SIG-M5 treated with dmso at 0.1 percent for 504 hours (cell line): ENCODE data around the gene LYSMD4.
A peak's percentile ranks its signal among the peaks of the same experiment; 100 is the strongest.
"Not testable (repeated sequence)": the region's sequence is repeated elsewhere in the genome, so short reads cannot be mapped to it uniquely, and the experiment has no call there.

Experiments
- DNase-seq: peaks from one replicate; lab custom pipeline; 2025; ENCODE audit not compliant: unreplicated experiment; lab: John Stamatoyannopoulos, UW

Gene LYSMD4

DNA sequence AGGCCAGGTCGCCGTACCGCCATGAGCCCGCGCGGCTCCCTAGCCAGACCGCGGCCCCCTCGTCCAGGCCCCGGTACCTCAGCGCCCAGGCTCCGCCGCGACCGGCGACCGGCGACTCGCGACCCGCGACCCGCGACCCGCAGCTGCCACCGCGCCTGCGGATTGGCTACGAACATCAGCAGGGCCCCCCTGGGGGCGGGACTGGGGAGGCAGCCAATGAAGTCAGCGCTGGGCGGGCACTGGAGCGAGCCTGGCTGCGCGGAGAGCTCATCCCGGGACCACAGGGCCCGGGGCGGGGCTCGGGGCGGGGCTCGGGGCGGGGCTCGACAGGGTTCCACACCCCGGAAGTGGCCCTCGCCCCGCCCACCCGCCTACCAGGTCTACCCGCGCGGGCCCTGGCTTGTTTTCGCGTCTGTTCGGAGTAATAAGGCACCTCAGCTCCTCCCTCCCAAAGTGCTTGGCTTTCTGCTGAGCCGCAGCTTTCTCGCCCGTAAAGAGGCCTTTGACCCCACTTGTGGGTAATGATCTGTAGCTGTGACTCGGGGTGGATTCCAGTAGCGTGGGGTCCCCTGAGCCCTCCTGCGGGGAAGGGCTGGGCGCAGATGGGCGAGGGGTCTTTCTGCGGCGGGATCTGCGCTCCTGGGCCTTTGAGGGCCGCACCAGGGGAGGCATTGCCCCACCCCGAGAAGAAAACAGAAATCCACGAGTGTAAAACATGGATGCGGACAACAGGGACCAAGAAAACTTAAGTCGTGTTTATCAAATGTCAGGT lies at the start of gene LYSMD4:
LYSMD4 (minus strand) TSS at position 170 of the 772 bp plus-strand sequence. CDS start 1,438 bp downstream, outside the sequence.
- peak; percentile 92 for DNase-seq

DNA sequence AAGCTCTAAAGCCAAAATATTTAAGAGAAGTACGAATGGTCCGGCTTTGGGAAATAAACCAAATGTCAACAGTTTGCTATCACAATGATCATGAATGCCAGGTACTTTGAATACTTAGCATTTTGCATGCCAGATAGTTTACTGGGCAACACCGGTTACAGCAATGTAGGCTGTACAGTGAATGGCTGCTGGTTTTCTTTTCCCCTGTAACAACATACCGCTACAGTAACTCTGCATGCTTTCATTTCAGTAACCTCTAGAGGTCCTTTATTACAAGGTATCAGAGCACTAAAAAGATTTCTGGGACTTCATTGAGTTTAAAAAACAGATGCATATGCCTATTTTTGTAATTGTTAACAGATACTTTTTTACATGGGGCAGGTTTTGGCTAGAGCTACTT lies 48.8 kb upstream of the LYSMD4 start:
- DNase-seq = not testable (repeated sequence)

GRCh38 chr15:99777144-99777543 lies 43.9 kb upstream of the LYSMD4 start:
- DNase-seq = no peak

GRCh38 chr15:99764522-99764921 lies 31.3 kb upstream of the LYSMD4 start:
- DNase-seq = no peak

DNA sequence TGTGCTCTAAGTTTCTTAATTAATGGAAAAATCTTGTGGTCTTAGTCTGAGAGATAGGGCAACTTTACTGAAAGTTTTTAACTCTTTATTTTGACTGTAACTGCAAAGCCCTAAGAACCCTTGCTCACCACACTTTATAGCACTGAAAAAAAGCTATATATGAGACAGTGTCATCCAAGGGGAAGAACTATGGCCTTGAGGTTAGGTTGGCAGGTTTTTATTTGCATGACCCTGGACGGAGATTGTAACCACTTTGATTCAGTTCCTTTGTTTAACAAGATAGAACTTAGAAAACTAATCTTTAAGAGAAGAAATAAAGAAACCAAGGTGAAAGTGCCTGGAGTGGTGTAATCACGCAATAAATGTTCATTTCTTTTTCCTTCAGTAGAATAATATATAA lies 30.6 kb upstream of the LYSMD4 start:
- DNase-seq = no peak

DNA sequence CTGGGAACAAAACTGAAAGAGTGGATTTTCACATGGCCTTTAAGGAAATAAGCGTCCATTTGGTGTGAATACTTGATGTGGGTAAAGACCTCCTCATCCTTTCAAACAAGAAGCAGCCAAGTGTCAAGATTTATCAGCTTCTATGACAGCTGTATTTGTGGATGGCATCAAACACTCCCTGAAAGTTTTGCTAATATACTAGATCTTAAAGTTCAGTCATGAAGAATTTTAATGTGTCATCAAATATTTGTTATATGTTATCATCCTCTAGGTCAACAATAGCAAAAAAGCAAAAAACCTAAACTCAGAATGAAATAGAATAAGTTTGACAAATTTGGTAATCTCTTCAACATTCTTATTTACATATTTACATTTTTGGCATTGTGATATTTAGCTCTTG lies 29.1 kb upstream of the LYSMD4 start:
- DNase-seq = no peak

- peak; percentile 68 for DNase-seq
Measured at GRCh38 chr15:99755692-99756409, 22.6 kb upstream of the LYSMD4 start.

GRCh38 chr15:99753066-99753465 lies 19.8 kb upstream of the LYSMD4 start:
- DNase-seq = no peak

- DNase-seq = no peak
Measured at GRCh38 chr15:99752556-99752955, 19.3 kb upstream of the LYSMD4 start.

DNA sequence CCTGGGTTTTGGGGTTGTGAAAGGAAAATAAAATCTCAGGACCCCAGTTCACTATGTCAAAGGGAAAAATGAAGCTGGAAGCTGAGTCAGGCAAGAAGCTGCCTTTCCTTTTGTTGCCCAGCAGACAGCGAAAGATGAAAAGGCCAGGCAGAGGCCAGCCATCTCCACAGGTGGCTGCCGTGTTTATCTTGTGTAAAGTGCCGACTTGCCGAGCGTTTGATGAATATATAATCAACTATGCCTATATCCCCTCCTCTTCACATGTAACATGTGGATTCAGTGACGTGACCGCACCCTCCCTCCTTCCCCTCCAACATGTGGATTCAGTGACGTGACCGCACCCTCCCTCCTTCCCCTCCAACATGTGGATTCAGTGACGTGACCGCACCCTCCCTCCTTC lies 17.1 kb upstream of the LYSMD4 start:
- DNase-seq = not testable (repeated sequence)

DNA sequence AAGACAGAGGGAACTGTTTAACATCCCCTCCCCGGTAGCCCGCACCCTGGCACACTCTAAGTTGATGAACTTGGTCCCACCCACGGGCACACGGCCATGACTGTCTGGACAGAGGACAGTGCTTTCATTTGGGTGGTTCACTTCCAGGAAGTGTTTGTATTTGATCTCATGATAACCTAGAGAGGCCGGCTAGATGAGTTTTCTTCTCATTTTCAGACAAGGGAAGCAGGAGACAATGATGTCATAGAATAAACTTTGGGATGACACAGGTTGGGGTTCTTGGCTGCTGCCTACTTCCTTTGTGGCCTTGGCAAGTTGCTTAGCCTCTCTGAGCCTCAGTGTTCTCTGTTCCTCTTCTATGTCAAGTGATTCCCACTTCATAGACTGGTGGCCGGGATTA lies 16.1 kb upstream of the LYSMD4 start:
- peak; percentile 55 for DNase-seq

DNA sequence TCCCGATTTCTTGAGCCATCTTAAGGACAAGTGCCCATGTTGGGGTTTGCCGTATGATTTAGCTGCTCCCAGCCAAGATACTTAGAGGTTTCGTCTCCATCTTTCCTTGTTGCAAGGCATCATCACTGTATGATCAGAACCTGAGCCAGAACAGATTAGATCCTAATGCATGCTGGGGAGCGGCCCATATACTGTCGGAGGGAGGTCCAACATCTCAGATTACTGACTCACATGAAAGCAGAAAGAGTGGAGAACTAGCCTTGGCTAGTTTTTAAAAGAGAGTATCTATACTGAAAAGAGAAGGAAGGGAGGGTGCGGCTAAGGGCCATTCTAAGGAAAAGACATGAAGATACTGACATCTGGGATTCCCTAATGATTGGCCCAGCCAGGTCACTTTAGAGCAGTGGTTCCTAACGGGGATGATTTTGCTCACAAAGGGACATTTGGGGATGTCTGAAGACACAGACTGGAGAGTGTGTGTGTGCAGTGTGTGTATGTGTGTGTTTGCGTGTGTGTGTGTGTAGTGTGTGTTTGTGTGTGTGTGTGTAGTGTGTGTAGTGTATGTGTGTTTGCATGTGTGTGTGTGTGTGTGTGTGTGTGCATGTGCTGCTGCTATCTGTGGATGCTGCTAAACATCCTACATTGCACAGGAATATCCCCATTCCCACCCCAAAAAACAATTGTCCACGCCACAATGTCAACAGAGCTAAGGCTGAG lies 12.3 kb upstream of the LYSMD4 start:
- DNase-seq = no peak

GRCh38 chr15:99744142-99744541 lies 10.9 kb upstream of the LYSMD4 start:
- no peak for DNase-seq

DNA sequence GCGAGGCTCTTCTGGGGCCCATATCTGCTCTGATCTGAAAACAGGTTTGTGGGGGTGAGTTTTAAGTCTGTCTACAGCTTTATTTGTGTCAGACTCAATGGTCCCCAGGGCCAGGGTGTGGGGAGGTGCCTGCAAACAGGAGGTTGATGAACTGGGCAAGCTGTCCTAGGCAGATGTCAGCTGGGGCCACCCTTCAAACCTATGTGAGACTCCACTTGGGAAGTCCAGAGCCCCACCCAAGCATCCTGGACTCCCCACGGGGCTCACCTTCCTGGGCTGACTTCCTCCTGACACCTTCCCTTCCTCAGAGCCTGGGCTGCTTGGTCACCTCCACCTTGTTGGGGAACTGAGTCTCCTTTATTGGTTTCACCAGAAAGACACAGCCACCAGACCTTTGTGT lies 8.6 kb upstream of the LYSMD4 start:
- no peak for DNase-seq

DNA sequence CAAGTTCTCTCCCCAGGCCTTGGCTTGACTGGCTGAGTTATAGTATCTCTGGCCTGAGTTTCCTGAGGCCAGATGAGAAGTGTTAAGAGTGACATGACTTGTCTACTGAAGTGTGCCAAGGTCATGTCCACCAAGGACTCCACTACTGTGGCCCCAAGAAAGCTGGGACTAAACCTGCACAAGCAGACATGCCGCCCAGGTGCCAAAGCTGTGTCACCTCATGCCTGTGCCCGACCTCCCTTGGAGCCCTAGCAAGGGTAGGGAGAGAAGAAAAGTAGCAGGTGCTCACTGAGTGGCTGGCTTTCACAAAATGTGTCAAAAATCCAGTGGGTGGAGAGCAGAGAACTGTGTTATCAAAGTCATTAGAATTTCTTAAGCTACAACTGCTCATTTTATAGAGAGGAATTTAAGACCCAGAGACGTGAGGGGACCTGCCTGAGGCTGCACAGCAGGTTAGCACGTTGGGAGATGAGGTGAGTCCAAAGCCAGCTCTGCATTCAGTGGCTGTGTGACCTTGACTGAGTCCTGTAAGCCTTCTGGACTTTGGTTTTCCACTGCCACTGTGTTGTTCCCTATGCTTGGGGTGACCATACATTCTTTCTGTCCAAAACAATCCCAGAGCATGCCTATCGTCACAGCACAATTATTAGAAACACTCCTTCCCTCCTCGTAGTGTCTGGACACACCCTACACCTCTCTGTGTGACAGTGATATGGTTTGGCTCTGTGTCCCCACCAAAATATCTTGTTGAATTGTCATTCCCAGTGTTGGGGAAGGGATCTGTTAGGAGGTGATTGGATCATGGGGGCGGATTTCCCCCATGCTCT lies 5.0 kb upstream of the LYSMD4 start:
- DNase-seq = no peak

DNA sequence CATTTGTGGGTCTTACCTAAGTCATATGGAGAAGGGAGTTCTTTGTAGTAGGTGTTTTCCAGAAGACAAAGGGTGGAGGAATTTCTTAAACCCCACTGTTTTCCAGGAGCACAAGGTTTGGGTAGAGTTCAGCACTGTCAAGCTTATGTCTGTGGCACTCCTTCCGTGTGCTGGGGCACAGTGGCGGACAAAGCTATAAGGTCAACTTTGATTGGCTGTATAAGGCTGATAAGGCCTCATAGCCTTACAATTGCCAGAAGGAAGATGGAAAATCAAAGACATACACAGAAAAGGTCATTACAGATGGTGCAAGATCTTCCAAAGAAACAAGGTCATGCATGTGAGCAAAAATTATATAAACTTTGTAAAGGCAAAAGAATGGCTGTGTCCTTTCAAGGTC lies 3.5 kb upstream of the LYSMD4 start:
- DNase-seq = no peak

GRCh38 chr15:99735868-99736267 lies 2.6 kb upstream of the LYSMD4 start:
- no peak for DNase-seq

DNA sequence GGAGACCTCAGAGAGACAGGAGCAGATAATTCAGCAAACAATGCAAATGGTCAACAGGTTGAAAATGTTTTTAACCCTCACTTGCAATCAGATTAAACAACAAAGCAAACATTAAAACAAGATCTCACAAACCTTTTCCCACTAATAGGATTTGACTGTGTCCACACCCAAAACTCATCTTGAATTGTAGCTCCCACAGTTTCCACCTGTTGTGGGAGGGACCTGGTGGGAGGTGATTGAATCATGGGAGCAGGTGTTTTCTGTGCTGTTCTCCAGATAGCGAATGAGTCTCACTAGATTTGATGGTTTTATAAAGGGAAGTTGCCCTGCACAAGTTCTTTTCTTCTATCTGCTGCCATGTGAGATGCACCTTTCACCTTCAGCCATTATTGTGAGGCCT lies 1.3 kb upstream of the LYSMD4 start:
- no peak for DNase-seq

- DNase-seq = not testable (repeated sequence)
Measured at GRCh38 chr15:99734040-99734291, 729 bp upstream of the LYSMD4 start.

- DNase-seq = no peak
Measured at GRCh38 chr15:99732751-99733267, 428 bp downstream of the LYSMD4 start.

DNA sequence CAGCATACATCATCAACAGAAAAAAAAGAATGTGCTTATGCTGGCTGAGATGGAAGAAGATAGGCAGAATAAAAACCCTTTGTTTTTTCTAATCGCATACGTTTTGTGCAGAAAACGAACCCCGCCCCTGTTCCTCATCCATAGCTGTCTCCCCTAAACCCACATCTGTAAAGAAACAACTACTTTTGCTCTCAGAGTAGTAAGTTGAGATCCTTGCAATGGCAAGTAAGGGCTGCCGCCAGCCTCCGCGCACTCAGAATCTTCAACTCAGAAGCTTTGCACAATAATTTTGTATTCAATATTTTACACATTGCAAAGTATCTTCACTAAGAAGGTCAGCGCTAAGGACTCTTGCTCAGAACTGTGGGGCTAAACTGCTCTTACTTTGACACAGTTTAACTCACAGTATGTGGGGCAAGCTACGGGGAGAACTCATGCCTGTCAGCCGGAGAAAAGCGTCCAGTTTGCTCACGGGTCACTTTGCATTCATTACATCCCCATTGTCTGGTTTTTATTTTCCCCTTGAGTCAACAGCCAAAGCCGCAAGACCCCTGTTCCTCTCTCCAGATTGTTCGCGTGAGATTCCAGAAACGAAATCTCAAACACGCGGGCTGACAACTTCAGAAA lies 1.0 kb downstream of the LYSMD4 start:
- no peak for DNase-seq
